HepG2 (cell line): Measurements from ENCODE around the gene WDR20. TPM values are rescaled to one million over a fixed set of nuclear protein-coding genes. Genes with fewer than 3 reads are reported as not detected.

Experiments used
- ATAC-seq: fragments of 200-7000 bp; cut with Tn5 transposase; 3 replicates; pipeline ENCODE4 v1.9.1; 2020; ENCODE audit warnings: mild to moderate bottlenecking, moderate library complexity
- BruUV-seq: library from RNA; stranded (reverse); fragments of 400-500 nt; replicated peaks from 2 replicates; lab custom pipeline; 2021; lab: Mats Ljungman, UMichigan
- CTCF ChIA-PET: fragments of 300-600 bp; formaldehyde crosslinking; extraction: SDS; loops from one replicate; lab custom pipeline; 2021; ENCODE audit warnings: low total read pairs, inconsistent platforms, low intra/inter-chr PET ratio; lab: Yijun Ruan, JAX
- POLR2A ChIA-PET: fragments of 350-600 bp; sonication (Branson Sonifier 250); formaldehyde crosslinking; loops from one replicate; lab custom pipeline; 2020; ENCODE audit warnings: antibody characterized with exemption, inconsistent platforms; lab: Yijun Ruan, JAX
- DNase-seq: peaks from one replicate; pipeline ENCODE4 v3.0.0-alpha.2; 2015; ENCODE audit warnings: low spot score
- FAIRE-seq: peaks from 3 replicates; lab custom pipeline; 2011; peaks lifted over from hg19 to GRCh38; lab: Jason Lieb, UNC
- H2AFZ ChIP-seq: one replicate; pipeline ENCODE4 v1.6.1; 2011; ENCODE audit warnings: low read length, inconsistent platforms
- H3K27ac ChIP-seq: fragments of 300-600 bp; 3 replicates; pipeline ENCODE4 v1.8.0; 2011; ENCODE audit warnings: mixed run types, mild to moderate bottlenecking, mixed read lengths, low read length, inconsistent platforms; ENCODE audit not compliant: insufficient read depth; ENCODE audit errors: extremely low read length
- H3K27me3 ChIP-seq, 2 experiments: fragments of 200-600 bp in 1 of 2; 2 replicates in 1 of 2; 3 replicates in 1 of 2; pipeline versions ENCODE4 v1.6.0 to v1.8.0; 2011; ENCODE audit warnings: low read length in 2 of 2, mild to moderate bottlenecking in 2 of 2, moderate library complexity in 2 of 2, inconsistent platforms in 1 of 2; ENCODE audit not compliant: insufficient read depth in 2 of 2, control insufficient read depth in 1 of 2
- H3K36me3 ChIP-seq, 2 experiments: fragments of 200-600 bp in 1 of 2; replicated peaks in 1 of 2; 2 replicates in 1 of 2; 3 replicates in 1 of 2; pipeline versions ENCODE4 v1.5.1 to v1.8.0; 2011; ENCODE audit warnings: low read length in 2 of 2, inconsistent platforms in 1 of 2; ENCODE audit not compliant: insufficient read depth in 2 of 2, control insufficient read depth in 1 of 2
- H3K4me1 ChIP-seq: 2 replicates; pipeline ENCODE4 v1.5.1; 2012; ENCODE audit warnings: low read length, inconsistent platforms; ENCODE audit not compliant: insufficient read depth
- H3K4me2 ChIP-seq: 2 replicates; pipeline ENCODE4 v1.6.0; 2011; ENCODE audit warnings: low read depth, low read length, inconsistent platforms
- H3K4me3 ChIP-seq, 3 experiments: fragments of 200-600 bp in 1 of 3; sonication (generic), shearing (Covaris generic) in 1 of 3; replicated peaks in 1 of 3; 2 replicates each; pipeline ENCODE4 v1.5.1; 2011 to 2016; ENCODE audit warnings: low read length in 3 of 3, inconsistent platforms in 2 of 3, low read depth in 2 of 3, mild to moderate bottlenecking in 2 of 3, control low read depth in 1 of 3, mixed read lengths in 1 of 3; ENCODE audit not compliant: insufficient read depth in 1 of 3
- H3K79me2 ChIP-seq: one replicate; pipeline ENCODE4 v1.6.1; 2011; ENCODE audit warnings: low read length, inconsistent platforms; ENCODE audit not compliant: insufficient read depth
- H3K9ac ChIP-seq: 2 replicates; pipeline ENCODE4 v1.6.0; 2011; ENCODE audit warnings: mild to moderate bottlenecking, low read depth, low read length, inconsistent platforms; ENCODE audit not compliant: insufficient read depth
- H3K9me3 ChIP-seq: 2 replicates; pipeline ENCODE4 v1.5.1; 2012; ENCODE audit warnings: mild to moderate bottlenecking, low read length
- H4K20me1 ChIP-seq: 2 replicates; pipeline ENCODE4 v1.6.0; 2011; ENCODE audit warnings: inconsistent platforms, mild to moderate bottlenecking, low read length, moderate library complexity; ENCODE audit not compliant: insufficient read depth
- CCAR2 ChIP-seq: fragments of 200-400 bp; formaldehyde crosslinking; optimal IDR thresholded peaks from 2 replicates; pipeline ENCODE3; 2018; ENCODE audit warnings: low read depth, mild to moderate bottlenecking, low read length, moderate library complexity
- GTF3A ChIP-seq: sonication (generic); formaldehyde crosslinking; conservative IDR thresholded peaks from 2 replicates; pipeline ENCODE4 v1.4.0; 2020; ENCODE audit warnings: mild to moderate bottlenecking, missing genetic modification reagents
- NR0B2 ChIP-seq: sonication (generic); formaldehyde crosslinking; IDR thresholded peaks from 2 replicates; pipeline ENCODE4 v1.4.0; 2020; ENCODE audit warnings: mild to moderate bottlenecking, missing genetic modification reagents
- REXO4 ChIP-seq: sonication (generic); formaldehyde crosslinking; IDR thresholded peaks from 2 replicates; pipeline ENCODE4 v1.8.0; 2022; ENCODE audit warnings: missing genetic modification reagents, mild to moderate bottlenecking, borderline replicate concordance
- TOPORS ChIP-seq: sonication (generic); formaldehyde crosslinking; IDR thresholded peaks from 2 replicates; pipeline ENCODE4 v1.8.0; 2023; ENCODE audit warnings: mild to moderate bottlenecking, missing genetic modification reagents
- U2AF2 ChIP-seq: fragments of 200-400 bp; formaldehyde crosslinking; IDR thresholded peaks from 2 replicates; pipeline ENCODE4 v1.6.1; 2017; ENCODE audit warnings: low read depth, mild to moderate bottlenecking, low read length
- ZNF207 ChIP-seq: fragments of 450-650 bp; IDR thresholded peaks from 2 replicates; pipeline ENCODE4 v1.6.1; 2016; ENCODE audit warnings: antibody characterized with exemption, borderline replicate concordance
- ZNF446 ChIP-seq: sonication (generic); formaldehyde crosslinking; IDR thresholded peaks from 2 replicates; pipeline ENCODE4 v1.5.0; 2020; ENCODE audit warnings: mild to moderate bottlenecking, missing genetic modification reagents
- ZNF549 ChIP-seq: sonication (generic); formaldehyde crosslinking; IDR thresholded peaks from 2 replicates; pipeline ENCODE4 v1.5.0; 2020; ENCODE audit warnings: missing genetic modification reagents
- ZNF747 ChIP-seq: sonication (generic); formaldehyde crosslinking; IDR thresholded peaks from 2 replicates; pipeline ENCODE4 v1.8.1; 2023; ENCODE audit warnings: missing genetic modification reagents, mild to moderate bottlenecking, borderline replicate concordance
- ZNF773 ChIP-seq: sonication (generic); formaldehyde crosslinking; IDR thresholded peaks from 2 replicates; pipeline ENCODE4 v1.4.0; 2020; ENCODE audit warnings: missing genetic modification reagents, borderline replicate concordance
- WGBS: methylation state at CpG from one replicate; pipeline ENCODE4 v1.1.6; 2017; ENCODE audit warnings: low lambda C conversion rate; 5-methylcytosine and 5-hydroxymethylcytosine counted together
- in situ Hi-C: cut with HindIII; loops from 2 replicates; pipeline ENCODE4 v1.10.0; 2017; ENCODE audit warnings: low pct_unique_long_range_greater_than_20kb; ENCODE audit not compliant: extremely low pct_ligation_motif_present
- intact Hi-C: fragments of 100-400 bp; cut with micrococcal nuclease; formaldehyde crosslinking; loops from one replicate; pipeline ENCODE4 v1.10.0; 2022; ENCODE audit not compliant: unreplicated experiment
- polyA plus RNA-seq, 8 experiments: library from polyadenylated mRNA; depleted of rRNA in 3 of 8; stranded (reverse) in 7 of 8; unstranded in 1 of 8; fragments of >200 nt; fragmentation: Illumina TruSeq in 4 of 8; extraction: Trizol in 4 of 8; gene quantifications; 2 replicates each; pipeline versions ENCODE4 v1.2.1 to v1.2.3, GENCODE V29; 2011 to 2016; ENCODE audit warnings: low read depth in 4 of 8, missing spikeins in 1 of 8, mixed read lengths in 1 of 8; ENCODE audit not compliant: insufficient read depth in 1 of 8
- total RNA-seq, 5 experiments: library from RNA; depleted of rRNA; stranded (reverse); fragments of >200 nt; fragmentation: Illumina TruSeq; extraction: Trizol; gene quantifications; 2 replicates each; pipeline ENCODE4 v1.2.3, GENCODE V29; 2016; ENCODE audit warnings: low read depth in 1 of 5

Gene WDR20
- total and polyA plus RNA-seq, 2 of the 13 experiments (the other 11 are each of a cell fraction or from before 2014, with no cell fraction given), result 10.4 to 23.2 TPM

- TF ChIP-seq CCAR2 (no peak), ZNF773 (CRISPR knock-in tag) (no peak), ZNF549 (CRISPR knock-in tag) (no peak), ZNF446 (CRISPR knock-in tag) (no peak), GTF3A (CRISPR knock-in tag) (no peak), ZNF207 (no peak), ZNF747 (CRISPR knock-in tag) (no peak), REXO4 (CRISPR knock-in tag) (no peak), TOPORS (CRISPR knock-in tag) (no peak), NR0B2 (CRISPR knock-in tag) (no peak), U2AF2 (no peak)
- TF ChIP-seq, all 625 proteins: peak for 0
These were observed 72.7 kb downstream of the WDR20 start for GRCh38 chr14:102212356-102212755.

More at GRCh38 chr14:102212356-102212755, 72.7 kb downstream of the WDR20 start:
- Histone ChIP-seq H3K4me2 (no peak overlapping the region), H3K4me1 (no peaks in the 10 kb centered on the region), H3K27ac (no peak overlapping the region), H2AFZ (no peak overlapping the region), H3K9me3 (no peaks in the 10 kb centered on the region), H4K20me1 (no peaks in the 10 kb centered on the region), H3K79me2 (peaks cover 2% of the 10 kb centered on the region), H3K4me3 (no peak overlapping the region), H3K36me3 (peaks cover 14 to 31% of the 10 kb centered on the region in 2 experiments), H3K9ac (no peak overlapping the region), H3K27me3 (no peaks in the 10 kb centered on the region)
- no peak for DNase-seq
- ChIA-PET POLR2A (no interaction called here), CTCF (no interaction called here)
- intact Hi-C loops (no loop called here), in situ Hi-C loops (no loop called here)
- ATAC-seq, result no peak
- BruUV-seq, result no TSS peak
- FAIRE-seq, result no peak
- 98% methylated on average over 8 of the region's 8 CpGs for WGBS
